Jurkat, Clone E6-1 (cell line): ENCODE results near the gene GDNF.
"Not testable (repeated sequence)": the region's sequence is repeated elsewhere in the genome, so short reads cannot be mapped to it uniquely, and the experiment has no call there.

Experiments
- DNase-seq: peaks from one replicate; pipeline ENCODE4 v3.0.0-alpha.2; 2011; ENCODE audit warnings: low read depth, low spot score
- H3K4me3 ChIP-seq: 2 replicates; pipeline ENCODE4 v1.5.1; 2011; ENCODE audit warnings: mild to moderate bottlenecking, low read length, control low read depth, moderate library complexity

The GDNF gene

DNA sequence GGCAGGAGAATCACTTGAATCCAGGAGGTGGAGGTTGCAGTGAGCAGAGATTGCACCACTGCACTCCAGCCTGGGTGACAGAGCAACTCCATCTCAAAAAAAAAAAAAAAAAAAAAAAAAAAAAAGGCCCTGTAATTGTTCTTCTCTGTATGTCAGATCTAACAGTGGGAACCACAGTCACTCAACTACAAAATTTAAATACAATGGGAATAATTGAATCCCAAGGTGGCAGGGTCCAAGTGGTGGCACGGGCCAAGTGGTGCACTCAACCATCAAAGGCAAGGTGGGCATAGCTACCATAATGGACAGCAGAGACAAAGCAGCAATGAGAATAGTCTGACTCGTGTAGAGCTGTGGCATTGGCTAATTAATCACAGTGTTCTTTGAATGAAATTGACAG is 44.5 kb downstream of the GDNF start:
- DNase-seq, H3K4me3 ChIP-seq: not testable (repeated sequence)

DNA sequence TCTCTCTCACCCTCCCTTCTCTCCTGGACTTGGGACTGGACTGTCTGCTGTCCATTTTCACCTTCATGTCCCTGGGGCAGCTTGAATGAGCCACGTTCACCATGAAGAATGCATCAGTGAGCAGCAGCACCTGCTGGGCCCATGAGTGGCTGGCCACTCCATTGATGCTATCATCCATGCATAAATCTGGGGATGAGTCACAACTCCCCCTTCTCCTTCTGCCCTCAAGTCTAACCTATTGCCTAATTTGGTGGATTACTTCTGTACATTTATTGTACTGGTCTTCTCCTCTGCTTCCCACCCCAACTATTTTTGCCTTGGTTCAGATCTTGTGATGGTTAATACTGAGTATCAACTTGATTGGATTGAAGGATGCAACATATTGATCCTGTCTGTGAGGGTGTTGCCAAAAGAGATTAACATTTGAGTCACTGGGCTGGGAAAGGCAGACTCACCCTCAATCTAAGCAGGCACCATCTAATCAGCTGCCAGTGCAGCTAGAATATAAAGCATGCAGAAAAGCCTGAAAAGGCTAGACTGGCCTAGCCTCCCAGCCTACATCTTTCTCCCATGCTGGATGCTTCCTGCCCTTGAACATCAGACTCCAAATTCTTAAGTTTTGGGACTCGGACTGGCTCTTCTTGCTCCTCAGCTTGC is 46.7 kb downstream of the GDNF start:
- DNase-seq, result no peak
- no peak overlapping the region for H3K4me3 ChIP-seq

DNA sequence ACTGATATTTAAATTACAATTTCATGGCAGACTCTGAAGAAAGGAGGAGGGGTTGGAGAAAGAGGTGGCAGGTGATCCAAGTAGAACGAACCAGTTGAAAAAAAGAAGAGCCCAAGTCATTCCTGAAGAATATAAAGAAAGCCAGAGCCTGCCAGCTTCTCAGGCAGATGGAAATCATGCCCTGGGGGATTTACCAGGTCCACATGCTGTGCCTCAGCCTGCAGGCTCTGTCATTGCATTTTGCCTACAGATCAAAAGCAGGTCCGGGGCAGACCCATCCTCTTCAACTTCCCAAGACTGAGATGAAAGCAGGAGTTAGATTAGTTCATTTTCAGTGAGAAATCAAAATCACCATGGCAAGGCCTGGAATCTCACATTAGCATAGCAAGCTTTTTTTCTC is 48.5 kb downstream of the GDNF start:
- DNase-seq, result no peak
- H3K4me3 ChIP-seq, result no peak overlapping the region

DNA sequence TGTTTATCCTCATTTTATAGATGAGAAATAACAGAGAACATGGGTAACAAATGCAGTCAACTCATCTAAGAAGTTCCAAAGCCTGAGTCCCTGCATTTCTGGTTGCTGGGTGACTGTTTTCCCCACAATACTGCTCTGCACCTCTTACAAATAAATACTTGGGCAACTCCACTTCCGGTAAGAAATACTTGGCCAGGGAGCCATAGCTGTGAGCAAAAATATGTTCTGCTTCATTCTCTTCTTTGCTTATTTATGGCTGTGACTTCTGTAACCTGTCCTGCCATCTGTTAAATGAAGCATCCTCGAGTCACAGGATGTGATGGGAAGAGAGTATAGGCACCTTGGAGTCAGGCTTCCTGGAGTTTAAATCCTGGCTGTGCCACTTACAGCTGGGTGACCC is 49.9 kb downstream of the GDNF start:
- no peak for DNase-seq
- no peak overlapping the region for H3K4me3 ChIP-seq

DNA sequence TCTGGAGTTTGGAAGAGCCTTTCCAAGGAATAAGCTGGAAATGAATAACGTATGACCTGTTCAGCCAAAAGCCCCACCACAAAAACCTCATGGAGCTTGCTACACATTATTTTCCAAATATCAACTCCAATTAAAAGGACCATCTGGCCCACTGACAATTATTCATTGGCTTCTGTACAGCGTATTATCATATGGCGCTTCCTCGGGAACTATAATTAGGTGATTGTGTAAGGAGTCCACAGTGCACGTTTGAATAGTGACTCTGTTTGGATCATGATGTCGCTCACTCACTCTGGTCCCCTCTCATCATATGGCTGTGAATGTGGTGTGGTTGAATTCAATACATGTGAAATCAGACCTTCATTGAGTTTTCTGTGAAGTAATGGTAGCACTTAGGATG is 52.1 kb downstream of the GDNF start:
- no peak for DNase-seq

DNA sequence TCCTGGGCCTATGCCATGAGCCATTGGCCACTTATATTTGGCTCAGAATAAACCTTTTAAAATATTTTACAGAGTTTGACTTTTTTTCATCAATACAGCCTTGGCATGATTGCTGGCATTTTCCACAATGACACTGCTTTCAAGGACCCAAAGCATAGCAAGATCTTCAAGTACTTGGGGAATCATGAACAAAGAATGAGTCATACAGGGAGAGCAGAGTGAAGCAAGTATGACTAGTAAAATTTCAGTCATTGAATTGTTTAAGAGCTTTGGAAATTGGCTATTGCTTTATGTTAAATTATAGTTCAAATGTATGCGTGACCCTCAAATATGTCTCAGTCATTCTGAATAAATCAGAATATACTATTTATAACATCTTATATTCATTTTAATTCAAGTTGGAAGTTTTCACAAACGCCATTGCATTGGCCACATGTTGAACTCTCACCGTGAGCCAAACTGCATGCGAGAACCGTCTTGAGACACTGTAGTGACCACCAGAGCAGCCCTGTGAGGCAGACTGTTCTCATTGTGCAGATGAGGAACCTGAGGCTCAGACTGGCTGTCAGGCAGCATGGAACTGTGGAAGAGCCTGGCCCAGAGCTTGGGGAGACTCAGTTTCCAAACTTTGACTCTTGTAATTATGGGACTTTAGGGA is 52.9 kb downstream of the GDNF start:
- no peak for DNase-seq
- H3K4me3 ChIP-seq, result no peak overlapping the region

More for the DNA sequence above, 52.1 kb downstream of the GDNF start:
- H3K4me3 ChIP-seq, result no peak overlapping the region

DNA sequence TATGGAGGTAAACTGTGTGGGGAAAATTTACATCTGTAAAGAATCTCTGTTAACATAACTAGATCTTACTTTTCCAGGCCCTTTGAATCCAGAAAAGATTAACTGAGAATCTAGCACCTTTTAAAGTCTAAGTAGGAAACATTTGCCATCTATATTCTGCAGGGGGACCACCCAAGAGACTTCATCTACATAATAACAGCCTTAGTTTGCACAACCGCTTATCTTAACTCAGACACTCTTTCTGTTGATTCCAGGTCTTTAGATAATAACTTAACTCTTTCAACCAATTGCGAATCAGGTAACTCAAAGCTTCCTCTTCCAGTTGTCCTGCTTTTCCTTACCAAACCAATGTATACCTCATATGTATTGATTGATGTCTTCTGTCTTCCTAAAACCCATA is 53.4 kb downstream of the GDNF start:
- H3K4me3 ChIP-seq, result no peak overlapping the region
- DNase-seq, result no peak

DNA sequence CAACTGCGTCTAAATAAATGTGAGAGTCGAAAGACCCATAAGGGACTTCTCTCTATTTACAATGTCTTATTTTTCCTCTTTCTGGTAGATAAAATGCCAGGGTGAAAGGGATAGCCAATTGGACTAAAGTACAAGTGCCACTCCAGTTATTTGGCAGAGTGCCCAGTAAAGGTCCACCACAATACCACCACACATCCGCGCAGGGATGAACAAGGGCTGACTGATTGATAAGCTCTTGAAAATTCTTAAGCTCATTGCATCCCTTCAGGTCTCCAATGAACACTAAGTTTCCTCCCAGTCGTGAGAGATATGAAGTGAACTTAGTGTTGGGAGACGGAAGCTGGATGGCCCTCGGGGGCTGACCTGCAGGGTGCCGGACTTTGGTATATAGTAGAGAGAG is 58.4 kb downstream of the GDNF start:
- not testable (repeated sequence) for DNase-seq

DNA sequence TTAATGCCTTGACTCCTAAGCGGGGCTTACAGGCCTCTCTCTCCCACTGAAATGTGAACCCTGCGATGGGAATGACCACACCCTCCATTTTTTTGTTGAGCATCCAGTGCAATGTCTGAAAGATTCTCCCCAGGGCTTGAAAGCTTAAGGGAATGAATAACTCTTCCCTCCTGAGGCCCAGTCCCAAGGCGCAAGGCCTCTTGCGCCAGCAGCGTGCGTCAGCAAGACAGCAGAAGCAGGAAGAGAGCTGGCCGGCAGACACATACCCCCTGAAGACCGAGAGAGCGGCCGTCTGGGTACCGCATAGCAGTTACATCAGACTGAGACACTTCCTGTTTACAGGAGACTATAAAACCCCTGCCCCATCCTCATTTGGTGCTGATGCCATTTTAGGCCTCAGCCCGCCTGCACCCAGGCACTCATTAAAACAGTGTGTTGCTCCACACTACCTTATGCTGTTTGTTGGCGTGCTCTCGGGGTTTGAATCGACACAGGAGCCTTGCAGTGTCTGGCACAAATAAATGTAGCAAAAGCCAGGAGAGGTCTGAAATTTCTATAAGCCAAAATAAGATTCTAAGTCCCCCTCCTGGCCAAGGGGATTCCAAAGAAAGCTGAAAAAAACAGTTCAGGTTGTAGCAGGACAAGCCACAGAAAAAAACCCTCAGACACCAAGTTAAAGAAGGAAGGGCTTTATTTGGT is 62.3 kb downstream of the GDNF start:
- DNase-seq, result no peak
- no peak overlapping the region for H3K4me3 ChIP-seq

More for the DNA sequence above, 58.4 kb downstream of the GDNF start:
- H3K4me3 ChIP-seq, result not testable (repeated sequence)

DNA sequence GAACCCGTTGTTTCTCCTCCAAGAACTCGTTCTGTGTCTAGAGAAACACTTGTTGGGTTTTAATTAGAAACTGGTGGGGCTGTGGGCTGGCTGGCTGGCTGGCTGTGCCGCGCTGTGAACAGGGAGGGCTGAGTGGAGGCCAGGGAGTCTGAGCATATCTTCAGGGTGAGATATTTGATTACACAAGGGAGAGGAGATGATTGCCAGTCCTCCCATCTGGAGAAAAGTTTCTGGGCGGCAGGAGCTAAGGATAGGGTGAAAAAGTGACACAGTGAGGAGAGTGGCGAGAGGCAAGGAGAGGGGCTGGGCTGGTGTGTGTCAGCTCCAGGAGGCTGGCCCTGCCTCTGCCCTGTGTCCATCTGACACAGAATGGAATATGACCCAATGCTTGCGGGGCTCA is 63.0 kb downstream of the GDNF start:
- H3K4me3 ChIP-seq, result no peak overlapping the region
- DNase-seq, result no peak

DNA sequence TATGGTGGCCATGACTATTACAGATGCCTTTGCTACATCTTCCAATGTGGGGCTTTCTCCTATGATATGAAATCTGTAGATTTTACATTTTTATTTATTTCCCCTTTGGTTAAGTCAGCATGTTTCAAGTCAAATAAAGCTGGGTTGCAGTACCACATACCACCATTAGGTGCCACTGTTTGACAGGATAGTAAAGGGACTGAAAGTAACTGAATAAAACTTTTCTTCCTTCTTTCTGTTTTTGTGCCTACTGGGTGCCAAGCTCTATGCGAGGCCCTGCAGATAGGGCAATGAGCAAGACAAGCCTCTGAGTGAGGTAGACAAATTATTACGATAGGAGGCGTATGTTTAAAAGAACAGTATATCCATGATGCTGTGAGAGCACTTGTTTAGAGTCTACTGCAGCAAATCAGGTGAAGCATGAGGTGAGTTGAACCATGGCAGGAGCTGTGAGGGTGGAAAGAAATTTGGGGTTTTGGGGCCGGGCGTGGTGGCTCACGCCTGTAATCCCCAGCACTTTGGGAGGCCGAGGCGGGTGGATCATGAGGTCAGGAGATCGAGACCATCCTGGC is 64.8 kb downstream of the GDNF start:
- H3K4me3 ChIP-seq, result no peak overlapping the region
- DNase-seq, result peak; percentile 31

DNA sequence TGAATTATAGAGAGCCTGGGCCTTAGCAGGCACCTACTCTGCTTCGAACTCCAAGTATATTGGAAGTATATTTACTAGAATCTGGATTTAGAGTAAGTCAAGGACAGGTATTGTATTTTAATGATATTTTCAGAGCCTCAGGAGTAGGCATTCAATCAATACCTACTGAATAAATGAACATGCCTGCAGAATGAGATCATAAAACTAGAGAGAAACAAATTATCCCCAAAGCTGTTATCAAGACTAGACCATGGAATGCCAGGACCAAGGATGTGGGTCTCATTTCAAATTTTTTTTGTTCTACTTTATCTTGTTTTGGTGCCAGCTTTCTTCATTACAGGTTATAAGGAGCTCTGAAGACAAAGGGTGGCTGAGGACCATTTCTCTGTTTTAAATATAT is 66.0 kb downstream of the GDNF start:
- no peak for DNase-seq
- H3K4me3 ChIP-seq, result no peak overlapping the region

DNA sequence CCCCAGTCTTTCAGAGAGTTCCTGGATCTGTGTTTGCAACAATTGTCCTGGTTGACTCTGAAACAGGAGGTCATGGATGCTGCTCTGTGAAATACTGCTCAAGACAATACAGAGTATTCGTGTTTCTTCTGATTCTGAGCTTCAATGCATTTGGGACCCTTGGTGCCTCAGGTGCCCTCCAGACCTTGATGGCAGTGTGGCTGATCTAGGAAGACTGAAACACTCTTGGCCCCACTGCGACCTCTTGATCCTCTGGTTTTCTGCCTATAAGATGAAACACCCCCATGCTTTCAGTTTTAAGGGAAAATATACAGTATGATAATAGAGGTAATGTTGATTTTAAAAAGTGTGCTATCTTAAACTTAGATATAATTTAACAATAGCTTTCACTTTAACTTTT is 67.6 kb downstream of the GDNF start:
- no peak for DNase-seq
- H3K4me3 ChIP-seq, result no peak overlapping the region

DNA sequence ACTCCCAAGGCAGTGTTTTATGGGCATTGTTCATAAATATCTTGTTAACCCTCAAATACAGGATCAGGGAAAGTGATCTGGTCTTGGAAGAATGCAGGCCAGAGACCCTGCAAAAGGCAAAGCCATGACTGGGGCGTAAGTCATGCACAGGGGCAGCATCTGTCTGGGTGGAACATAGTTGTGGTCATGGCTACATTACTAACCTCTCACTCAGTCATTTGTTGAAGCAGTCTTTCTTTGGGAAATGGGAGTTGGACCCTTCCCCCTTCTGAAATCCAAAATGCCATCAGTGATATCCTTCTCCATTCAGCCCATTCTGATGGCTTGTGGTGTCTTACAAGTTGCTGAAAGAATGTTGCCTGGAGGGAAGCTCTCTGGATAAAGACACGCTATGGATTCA is 68.1 kb downstream of the GDNF start:
- no peak for DNase-seq
- H3K4me3 ChIP-seq, result no peak overlapping the region

DNA sequence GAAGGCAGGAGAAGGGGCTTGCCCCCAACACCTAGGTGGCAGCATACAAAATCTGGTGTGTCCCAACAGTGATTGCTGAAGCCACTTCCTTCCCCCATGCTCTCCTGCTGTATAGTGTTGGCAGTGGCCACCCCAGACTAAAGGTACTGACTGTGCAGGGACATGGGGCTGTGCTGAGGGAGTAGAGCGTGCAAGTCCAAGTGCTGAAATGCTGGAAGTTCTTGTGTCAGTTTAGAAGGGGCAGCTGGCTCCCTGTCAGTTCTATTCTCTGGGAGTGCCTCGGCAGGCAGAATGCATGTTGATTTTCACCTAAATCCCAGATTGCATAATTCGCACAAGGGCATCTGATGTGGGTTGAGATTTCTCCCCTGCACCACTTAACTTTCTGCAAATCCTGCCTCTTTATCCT is 68.6 kb downstream of the GDNF start:
- DNase-seq, result no peak

DNA sequence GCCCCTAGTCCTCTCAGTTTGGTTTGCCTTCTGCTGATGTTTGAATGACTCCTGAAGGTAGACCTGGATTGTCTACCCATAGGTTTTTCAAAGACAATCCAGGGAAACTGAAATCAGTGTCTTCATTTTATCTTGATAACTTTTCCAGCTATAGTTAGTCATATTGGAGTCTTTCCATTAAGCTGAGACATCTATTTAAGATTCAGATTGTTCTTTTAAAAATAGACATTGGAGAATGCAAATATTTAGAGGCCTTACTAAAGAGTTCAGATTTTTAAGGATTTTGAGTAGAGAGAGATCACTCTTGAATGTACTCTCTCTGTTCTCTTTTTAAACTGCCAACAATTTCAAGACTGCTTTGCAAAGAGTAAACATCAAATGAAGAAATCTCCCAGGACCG is 69.1 kb downstream of the GDNF start:
- no peak for DNase-seq
- no peak overlapping the region for H3K4me3 ChIP-seq

More for the DNA sequence above, 68.6 kb downstream of the GDNF start:
- H3K4me3 ChIP-seq, result no peak overlapping the region

DNA sequence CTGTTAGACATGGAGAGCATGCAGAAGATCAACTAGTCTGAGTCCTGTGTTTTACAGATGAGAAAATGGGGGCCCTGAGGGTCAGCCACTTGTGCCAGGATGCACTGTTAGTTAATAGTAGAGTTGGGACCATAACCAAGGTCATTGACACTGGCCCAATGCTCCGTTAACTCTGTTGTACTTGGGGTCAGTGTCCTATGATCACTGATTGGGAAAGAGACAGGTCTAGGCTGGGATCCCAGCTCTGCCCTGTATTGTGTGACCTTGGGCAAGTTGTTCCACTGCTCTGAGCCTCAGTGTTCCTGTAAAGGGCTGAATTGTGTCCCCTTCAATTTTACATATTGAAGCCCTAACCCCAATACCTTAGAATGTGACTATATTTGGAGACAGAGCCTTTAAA is 70.0 kb downstream of the GDNF start:
- H3K4me3 ChIP-seq, result no peak overlapping the region
- DNase-seq, result no peak

DNA sequence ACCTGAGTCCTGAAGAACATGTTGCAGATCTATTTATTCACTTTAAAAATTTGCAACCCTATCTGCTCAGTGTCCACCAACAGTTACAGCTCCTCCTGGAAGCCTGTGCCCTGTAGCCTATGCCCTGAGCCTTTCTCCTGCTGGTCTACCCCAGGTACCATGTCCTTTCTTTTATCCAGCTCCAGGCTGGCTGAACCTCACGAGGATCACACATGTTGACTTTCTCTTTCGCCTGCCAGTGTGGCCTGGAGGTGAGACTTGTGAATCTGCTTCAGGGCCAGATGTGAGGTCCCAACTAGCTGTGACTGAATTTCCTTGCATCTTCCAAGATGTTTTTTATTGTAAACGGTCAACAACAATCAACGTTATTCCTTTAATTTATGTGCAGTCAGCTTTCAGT is 70.7 kb downstream of the GDNF start:
- DNase-seq, result no peak
- no peak overlapping the region for H3K4me3 ChIP-seq

DNA sequence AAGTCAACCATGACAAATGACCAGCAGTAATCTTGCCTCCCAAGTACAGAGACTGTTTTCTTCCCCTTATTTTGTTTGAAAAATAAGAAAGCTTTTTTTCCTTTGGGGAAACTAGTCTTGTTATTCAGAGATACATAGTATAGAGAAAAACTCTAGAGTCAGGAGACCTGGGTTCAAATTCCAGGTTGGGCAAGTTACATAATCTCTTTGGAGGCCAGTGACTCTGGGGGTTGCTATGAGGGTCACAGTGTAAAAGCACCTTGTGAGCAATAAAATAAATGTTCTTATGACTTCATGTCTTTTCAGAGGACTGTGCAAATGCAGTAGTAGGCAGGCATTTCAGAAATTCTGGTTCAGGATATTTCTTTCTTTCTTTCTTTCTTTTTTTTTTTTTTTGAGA is 71.5 kb downstream of the GDNF start:
- no peak overlapping the region for H3K4me3 ChIP-seq
- no peak for DNase-seq

DNA sequence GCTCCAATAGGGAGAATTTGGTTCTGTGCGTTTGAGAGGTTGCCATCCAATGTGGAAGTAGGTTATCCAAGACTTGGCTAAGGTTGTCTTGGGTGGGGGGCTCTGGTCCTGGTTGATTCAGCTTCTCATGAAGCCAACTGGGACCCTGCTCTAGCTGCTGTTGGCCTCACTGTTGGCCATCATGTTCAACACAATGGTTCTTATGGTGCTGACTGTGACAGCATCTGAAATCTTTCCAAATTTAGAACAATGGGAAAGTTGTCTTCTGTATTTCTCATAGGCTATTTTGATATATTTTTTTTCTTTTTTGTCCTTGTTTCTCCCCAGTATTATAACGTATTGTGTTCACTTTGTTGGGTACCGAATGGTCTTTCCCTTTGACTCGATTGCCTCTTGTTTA is 71.9 kb downstream of the GDNF start:
- no peak overlapping the region for H3K4me3 ChIP-seq

More for the DNA sequence above, 71.9 kb downstream of the GDNF start:
- no peak for DNase-seq
